Stimulated activated CD8-positive, alpha-beta memory T cell treated with anti-CD3 and anti-CD28 coated beads, Interleukin-15, amount 100 ng/mL, for 1 hour (primary cell): ENCODE results near the gene KCMF1.

Experiments
- DNase-seq: peaks from one replicate; pipeline ENCODE4 v3.0.0-alpha.2; 2020; ENCODE audit warnings: low read depth

The KCMF1 gene

DNA sequence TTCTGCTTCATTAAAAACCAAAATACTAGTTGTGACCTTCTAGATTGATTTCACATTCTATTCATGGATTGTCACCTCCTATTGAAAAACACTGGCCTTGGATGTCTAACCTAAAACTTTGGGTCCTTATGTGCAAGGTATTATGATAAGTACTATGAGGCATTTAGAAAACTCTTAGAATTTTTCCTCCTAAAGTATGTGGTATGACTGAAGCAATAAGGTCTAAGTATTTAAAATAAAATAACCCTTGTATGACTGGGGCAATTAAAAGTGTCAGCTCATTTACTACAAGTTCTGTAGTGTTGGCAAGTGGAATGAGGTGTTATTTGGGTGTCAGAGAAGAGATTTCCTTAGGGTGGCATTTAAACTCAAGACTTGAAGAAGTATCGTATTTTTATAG lies 15.1 kb downstream of the KCMF1 start:
- DNase-seq: no peak

GRCh38 chr2:84989422-84989821 lies 18.5 kb downstream of the KCMF1 start:
- DNase-seq: no peak

DNA sequence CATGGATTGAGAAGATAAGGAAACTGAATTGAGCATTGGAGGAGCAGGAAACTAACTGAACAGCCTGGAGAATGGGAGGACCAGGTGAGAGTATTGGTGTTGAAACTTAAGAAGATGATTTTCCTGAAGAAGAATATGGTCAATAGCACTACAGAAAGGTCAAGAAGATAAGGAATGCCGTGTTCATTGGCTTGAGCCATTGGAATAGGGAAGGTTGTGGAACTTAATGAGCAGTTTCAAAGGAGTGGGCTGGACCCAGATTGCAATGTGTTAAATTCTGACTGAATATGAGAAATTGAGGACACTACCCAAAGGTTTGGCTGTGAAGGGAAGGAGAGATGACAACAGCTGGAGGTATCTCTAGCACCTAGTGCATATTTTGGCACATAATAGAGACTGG lies 19.0 kb downstream of the KCMF1 start:
- no peak for DNase-seq

GRCh38 chr2:84991404-84992160 lies 20.6 kb downstream of the KCMF1 start:
- DNase-seq: no peak

DNA sequence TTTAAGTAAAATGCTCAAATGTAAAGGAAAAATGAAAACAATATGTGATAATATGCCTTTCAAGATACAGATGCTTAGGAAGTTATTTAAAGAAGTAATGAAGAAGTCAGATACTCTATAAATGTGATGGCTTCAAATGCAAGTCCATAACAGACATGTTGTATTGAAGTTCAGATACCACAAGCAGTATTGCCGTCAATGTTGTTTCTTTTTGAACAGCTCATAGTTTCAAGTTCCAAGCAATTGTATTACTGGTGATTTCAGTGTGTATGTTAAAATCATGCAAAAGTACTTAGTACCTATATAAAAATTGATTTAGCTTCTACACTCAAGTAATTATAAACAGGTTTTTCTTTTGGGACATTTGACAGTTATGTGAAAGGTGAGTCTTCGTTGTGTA lies 24.9 kb downstream of the KCMF1 start:
- DNase-seq: no peak

DNA sequence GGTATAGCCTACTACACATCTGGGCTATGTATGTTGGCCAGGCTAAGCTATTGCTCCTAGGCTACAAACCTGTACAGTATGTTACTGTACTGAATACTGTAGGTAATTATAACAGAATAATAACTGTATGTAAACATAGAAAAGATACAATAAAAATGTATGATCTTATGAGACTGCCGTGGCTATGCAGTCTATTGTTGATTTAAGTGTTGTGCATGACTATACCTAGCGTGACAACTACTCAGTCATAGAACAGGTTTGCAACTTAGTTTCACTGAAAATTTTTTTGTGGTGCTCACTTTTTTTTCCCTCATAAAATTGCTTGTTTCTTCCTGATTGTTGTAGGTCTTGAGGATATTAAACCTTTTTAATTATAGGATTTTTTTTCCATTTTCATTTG lies 25.9 kb downstream of the KCMF1 start:
- no peak for DNase-seq

DNA sequence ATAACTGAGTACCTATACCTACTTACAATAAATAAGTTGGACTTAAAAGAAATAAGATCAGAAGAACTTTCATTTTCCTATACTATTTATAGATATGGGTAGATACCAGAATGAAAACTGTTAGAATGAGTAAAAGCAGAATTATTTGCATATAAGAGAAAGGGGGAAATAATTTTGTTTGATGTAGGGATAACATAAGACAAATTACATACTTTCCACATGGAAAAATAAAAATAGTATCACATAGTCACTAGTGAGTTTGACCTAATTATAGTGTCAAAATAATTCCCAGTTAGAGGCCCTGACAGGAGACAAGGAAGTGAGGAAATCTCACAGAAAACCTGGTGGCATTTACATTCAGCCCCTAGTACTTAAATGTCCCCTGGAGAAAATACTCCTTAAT lies 28.6 kb downstream of the KCMF1 start:
- no peak for DNase-seq

DNA sequence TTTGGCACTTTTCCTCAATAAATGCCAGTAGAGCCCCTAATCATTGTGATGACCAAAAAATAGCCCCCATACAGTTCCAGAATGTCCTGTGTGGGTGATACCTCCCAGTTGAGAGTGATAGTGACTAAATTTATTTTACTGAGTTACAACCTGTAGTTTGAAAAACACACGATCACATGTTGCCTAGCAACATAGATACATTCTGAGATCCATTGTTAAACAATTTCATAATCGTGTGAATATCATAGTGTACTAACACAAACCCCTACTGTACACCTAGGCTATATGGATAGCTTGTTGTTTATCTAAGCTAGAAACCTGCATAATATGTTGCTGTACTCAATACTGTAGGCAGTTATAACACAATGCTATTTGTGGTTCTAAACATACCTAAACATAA lies 30.6 kb downstream of the KCMF1 start:
- DNase-seq: no peak

DNA sequence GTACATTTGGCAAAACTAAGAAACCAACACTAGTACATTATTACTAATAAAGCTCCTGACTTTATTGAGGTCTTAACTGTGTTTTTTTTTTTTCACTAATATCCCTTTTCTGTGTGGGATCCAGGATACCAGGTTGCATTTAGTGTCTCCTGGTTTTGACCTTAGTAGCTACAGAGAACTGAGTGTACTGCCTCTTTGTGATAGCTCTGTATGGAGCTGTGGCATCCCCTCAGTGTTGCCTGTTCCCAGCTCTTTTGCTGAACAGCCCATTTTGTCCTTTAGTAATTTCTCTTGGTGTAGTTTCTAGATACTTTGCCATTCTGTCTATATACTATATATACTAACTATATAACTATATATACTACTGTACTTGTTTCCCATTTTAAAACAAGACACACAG lies 31.6 kb downstream of the KCMF1 start:
- no peak for DNase-seq

GRCh38 chr2:85008252-85008651 lies 37.3 kb downstream of the KCMF1 start:
- no peak for DNase-seq

DNA sequence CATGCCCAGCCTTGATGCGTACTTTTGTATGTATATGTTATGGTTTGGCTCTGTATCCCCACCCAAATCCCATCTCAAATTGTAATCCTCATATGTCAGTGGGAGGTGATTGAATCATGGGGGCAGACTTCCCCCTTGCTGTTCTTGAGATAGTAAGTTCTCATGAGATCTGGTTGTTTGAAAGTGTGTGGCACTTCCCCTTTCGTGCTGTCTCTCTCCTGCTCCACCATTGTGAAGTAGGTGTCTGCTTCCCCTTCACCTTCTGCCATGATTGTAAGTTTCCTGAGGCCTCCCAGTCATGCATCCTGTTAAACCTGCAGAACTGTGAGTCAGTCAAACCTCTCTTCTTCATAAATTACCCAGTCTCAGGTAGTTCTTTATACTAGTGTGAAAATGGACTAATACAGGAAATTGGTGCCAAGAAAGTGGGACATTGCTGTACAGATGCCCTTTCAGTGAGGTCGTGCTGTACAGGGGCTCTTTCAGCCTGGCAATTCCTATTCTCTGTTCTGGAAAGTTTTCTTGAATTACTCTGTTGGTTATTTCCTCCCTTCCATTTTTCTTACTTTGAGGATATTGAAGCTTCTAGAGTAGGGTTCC lies 38.2 kb downstream of the KCMF1 start:
- DNase-seq: no peak

- DNase-seq: no peak
Measured at GRCh38 chr2:85010404-85010803, 39.4 kb downstream of the KCMF1 start.

DNA sequence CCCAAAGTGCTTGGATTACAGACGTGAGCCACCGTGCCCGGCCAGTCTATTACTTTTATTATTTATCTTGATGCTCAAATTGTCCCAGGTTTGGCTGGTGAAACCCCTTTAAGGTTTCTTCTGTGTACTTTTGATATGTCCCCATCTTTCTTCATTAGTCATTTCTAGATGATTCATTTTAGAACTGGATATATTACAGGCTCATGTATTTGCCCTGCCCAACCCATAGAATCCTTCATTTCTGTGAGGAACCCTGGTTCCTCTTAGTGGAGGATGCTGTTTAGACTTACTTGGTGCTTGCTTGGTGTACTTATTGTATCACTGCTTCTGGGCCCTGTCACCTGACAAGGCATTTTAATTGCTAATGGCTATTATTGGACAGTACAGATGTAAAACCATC lies 40.1 kb downstream of the KCMF1 start:
- DNase-seq: no peak

- DNase-seq: no peak
Measured at GRCh38 chr2:85011747-85012146, 40.8 kb downstream of the KCMF1 start.

DNA sequence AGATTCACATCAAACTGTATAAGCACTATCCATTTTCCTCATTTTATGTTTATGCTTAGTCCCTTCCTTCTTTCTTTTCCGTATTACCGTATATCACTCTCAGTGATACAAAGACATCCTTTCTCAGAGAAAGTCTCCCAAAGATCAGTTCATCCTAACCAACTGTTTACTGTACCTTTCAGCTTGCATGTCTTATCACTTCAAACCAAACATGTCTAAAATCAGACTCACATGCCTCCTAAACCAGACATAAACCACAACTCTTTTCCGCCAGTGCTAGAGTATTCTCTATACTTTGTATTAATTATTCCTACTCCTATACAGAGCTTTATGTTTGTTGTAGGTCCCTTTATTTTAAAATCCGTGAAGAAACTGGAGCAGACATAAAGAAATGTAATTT lies 41.5 kb downstream of the KCMF1 start:
- no peak for DNase-seq

GRCh38 chr2:85012855-85013254 lies 41.9 kb downstream of the KCMF1 start:
- DNase-seq: no peak

DNA sequence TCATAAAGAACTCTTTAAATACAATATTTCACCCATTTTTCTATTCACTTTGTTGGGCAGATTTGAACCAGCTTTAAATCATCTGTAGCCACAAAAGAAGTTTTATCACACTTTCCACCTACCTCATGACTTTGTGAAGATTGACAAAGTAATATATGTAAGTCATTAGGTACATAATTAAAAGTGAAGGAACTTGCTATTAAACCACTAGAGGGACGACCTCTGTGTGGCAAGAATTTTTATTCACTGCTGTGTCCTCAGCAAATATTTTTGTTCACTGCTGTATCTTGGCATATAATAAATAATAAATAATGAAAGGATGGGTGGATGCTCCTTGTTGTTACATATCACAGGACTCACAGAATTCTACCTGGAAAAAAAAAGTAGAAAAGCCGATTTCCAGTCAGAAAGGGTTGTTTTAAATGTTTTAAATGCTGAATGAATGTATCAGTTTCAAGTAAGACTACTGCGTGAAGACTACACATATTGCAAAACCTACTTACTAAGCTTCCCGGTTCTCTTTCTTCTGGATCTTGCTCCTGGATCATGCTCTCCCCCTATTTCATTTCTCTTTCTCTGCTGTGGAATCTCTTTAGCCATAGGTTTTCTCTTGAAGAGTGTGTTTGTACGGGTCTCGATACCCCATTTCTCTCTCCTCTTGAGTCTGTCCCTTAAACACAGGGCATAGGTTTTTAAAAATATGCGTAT lies 44.8 kb downstream of the KCMF1 start:
- no peak for DNase-seq

DNA sequence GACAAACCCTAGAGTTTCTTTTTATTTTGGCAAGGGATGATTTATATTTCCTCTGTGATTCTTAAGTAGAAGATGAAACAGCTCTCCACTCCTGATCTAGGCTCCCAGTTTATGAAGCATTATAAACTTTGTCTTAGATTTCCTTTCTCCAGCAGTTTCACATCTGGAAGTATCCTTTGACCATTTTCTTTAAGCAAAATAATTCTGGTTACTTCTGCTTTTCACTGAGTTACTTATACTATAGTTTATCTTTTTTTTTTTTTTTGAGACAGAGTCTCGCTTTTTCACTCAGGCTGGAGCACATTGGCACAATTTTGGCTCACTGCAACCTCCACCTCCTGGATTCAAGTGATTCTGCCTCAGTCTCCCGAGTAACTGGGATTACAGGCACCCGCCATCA lies 45.5 kb downstream of the KCMF1 start:
- DNase-seq: no peak

DNA sequence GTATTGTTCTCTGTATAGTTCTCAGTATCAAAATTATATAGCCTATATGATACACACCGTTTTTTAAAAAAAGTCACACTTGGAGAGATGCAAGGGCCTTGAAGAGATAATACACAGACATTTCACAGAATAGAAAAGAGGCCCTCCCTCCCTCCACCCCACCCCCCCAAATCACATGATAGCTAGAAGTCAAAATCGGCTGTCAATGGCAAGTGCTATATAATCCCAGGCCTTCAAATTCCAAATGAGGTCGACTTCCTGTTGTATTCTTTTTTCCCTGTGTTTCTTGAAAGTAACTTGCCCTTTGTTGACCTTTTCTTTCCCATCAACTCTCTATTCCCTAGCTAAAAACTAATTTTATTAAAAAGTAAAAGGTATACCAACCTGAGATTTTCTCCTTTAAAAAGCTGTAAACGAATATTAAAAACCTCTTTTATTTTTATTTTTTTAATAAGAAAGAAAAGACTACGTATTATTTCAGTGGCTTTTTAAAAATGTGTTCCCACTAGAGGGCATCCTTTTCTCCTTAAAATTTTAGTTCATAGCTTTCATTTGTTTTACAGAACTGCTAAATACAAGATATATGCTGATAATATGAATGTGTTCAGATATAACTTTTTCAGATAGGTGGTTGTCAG lies 46.6 kb downstream of the KCMF1 start:
- DNase-seq: no peak

- no peak for DNase-seq
Measured at GRCh38 chr2:85018049-85018447, 47.1 kb downstream of the KCMF1 start.

DNA sequence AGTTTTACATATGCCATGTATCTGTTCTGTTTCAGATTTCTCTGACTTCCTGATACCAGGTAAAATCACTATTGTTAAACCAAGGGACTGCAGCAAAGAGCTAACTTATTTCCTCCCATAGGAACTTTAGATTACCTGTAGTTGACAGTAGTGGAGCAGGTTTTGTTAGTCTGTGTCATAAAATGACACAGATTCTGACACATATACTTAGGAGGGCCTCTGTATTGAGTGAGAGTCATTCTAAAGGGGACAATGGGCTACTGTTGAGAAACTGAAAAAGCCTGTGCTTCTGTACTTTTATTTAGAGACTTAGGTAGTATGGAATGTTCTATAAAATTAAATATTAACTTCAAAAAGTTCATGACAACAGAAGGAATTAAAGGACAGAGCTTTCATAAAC lies 48.2 kb downstream of the KCMF1 start:
- DNase-seq: no peak

DNA sequence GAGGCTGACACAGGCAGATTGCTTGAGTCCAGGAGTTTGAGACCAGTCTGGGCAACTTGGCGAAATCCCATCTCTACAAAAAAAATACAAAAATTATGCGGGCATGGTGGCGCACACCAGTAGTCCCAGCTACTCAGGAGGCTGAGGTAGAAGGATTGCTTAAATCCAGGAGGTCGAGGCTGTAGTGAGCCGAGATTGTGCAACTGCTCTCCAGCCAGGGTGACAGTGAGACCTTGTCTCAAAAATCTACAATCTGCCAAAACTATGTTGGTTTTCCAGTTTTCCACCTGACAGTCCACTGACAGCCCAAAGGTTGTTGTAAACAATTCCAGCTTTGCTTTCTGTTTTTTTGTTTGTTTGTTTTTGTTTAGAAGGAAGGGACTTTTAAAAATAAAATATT lies 51.3 kb downstream of the KCMF1 start:
- DNase-seq: no peak
